H1 (cell line): ENCODE data around the gene ARMC3. TPM values are rescaled to one million over a fixed set of nuclear protein-coding genes. Genes with fewer than 3 reads are reported as not detected.

ENCODE experiments used
- EP300 ChIP-seq, 2 experiments: IDR thresholded peaks; 1 replicate in 1 of 2; 2 replicates in 1 of 2; pipeline ENCODE4 v1.6.1; 2011 to 2012; ENCODE audit warnings: low read depth in 2 of 2, low read length in 2 of 2, mild to moderate bottlenecking in 2 of 2, borderline replicate concordance in 1 of 2, inconsistent platforms in 1 of 2, moderate library complexity in 1 of 2
- polyA plus RNA-seq, 7 experiments: library from polyadenylated mRNA; depleted of rRNA in 3 of 7; stranded (reverse) in 5 of 7; unstranded in 2 of 7; fragments of >200 nt in 5 of 7; fragments of 200-250 nt in 2 of 7; gene quantifications; 1 replicate in 5 of 7; 2 replicates in 1 of 7; 4 replicates in 1 of 7; pipeline versions ENCODE4 v1.2.1 to v1.2.3, GENCODE V29; 2011 to 2013; ENCODE audit warnings: missing spikeins in 2 of 7, mixed read lengths in 2 of 7
- total RNA-seq: library from RNA; stranded (reverse); fragmentation: NEBNext Ultra II Directional; extraction: Animal tissue kit (Norgen Biotek cat#: 25700); gene quantifications from 2 replicates; pipeline ENCODE4 v1.2.1, GENCODE V29; 2021

The ARMC3 gene
- total and polyA plus RNA-seq, 2 of the 8 experiments (the other 6 are each of a cell fraction or from before 2014, with no cell fraction given), result 0.15 TPM

- no peak for TF ChIP-seq EP300 (IDR thresholded peaks at IDR 0.05; ENCODE audit: borderline replicate concordance in 1 of 2, low read depth in 2 of 2, low read length in 2 of 2)
- TF ChIP-seq, all 59 proteins: peak for 0
Observed at GRCh38 chr10:23031318-23031717, 103.5 kb downstream of the ARMC3 start (continued).
